Large intestine (tissue), 3 donors: Measurements from ENCODE around the gene RAE1. TPM values are rescaled to one million over a fixed set of nuclear protein-coding genes. Genes with fewer than 3 reads are reported as not detected.

ENCODE experiments used
- DNase-seq, 2 donors: peaks; one replicate each; pipeline versions ENCODE4 v3.0.0 to v3.0.0-alpha.2; 2013
- H3K27ac ChIP-seq: one replicate; pipeline ENCODE4 v1.5.1; 2013; ENCODE audit warnings: low read length
- H3K27me3 ChIP-seq: 2 replicates; pipeline ENCODE4 v1.6.1; 2013; ENCODE audit warnings: low read length; ENCODE audit not compliant: control insufficient read depth, insufficient read depth
- H3K36me3 ChIP-seq: 2 replicates; pipeline ENCODE4 v1.6.1; 2013; ENCODE audit warnings: low read length; ENCODE audit not compliant: control insufficient read depth, insufficient read depth
- H3K4me1 ChIP-seq: one replicate; pipeline ENCODE4 v1.6.1; 2013; ENCODE audit warnings: low read length; ENCODE audit not compliant: control insufficient read depth, insufficient read depth
- H3K4me3 ChIP-seq: one replicate; pipeline ENCODE4 v1.5.1; 2013; ENCODE audit warnings: low read length
- H3K9me3 ChIP-seq: one replicate; pipeline ENCODE4 v1.6.1; 2013; ENCODE audit warnings: mild to moderate bottlenecking, low read depth, low read length, moderate library complexity; ENCODE audit not compliant: control insufficient read depth
- WGBS: methylation state at CpG from one replicate; pipeline ENCODE4 v1.1.5; 2013; ENCODE audit warnings: low lambda C conversion rate; ENCODE audit not compliant: insufficient coverage; 5-methylcytosine and 5-hydroxymethylcytosine counted together
- polyA plus RNA-seq: library from polyadenylated mRNA; unstranded; fragments of 120-200 nt; gene quantifications from one replicate; pipeline ENCODE4 v1.2.1, GENCODE V29; 2013

Gene RAE1
- polyA plus RNA-seq, 1 donor, result 34.4 TPM

DNA sequence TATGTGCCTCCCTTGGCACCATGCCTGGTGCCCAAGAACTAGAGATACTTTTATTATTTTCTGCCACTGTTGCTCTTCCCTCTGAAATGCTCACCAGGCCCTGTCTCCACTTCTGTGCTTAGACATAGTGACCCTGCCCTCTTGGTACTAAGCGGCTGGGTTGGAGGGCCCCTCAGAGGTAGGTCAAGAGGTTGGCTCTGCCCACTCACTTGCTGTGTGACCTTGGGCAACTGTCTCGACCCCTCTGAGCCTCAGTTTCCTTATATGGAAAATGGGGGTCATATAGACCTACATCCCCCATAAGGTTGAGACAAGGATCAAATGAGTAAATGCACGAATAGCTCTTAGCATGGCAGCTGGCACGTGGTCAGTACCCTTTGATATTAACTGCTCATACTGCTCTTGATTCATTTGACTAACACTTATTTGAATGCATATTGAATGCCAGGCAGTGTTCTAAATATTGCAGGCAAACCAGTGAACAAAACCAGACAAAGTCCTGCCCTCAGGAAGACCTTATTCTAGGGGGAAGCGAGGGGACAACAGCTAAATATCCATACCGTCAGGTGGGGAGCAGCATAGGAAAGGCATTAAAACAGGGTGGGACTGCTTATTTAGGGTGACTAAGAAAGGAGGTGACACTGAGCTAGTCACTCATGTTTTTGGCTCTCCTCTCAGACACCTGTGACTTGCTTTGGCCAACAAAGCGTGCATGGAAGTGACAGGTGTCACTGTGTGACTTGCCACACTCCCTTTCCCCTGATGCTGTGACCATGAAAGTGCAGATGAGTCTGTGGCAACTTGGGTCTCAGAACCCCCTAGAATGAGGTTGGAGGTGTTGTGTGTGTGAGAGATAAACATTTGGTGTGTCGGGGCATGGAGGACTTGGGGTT is 35.7 kb upstream of the RAE1 start:
- Histone ChIP-seq H3K36me3 (no peaks in the 10 kb centered on the region), H3K27ac (no peak overlapping the region), H3K4me1 (no peaks in the 10 kb centered on the region), H3K4me3 (no peak overlapping the region), H3K9me3 (no peaks in the 10 kb centered on the region), H3K27me3 (peaks cover 4% of the 10 kb centered on the region)
- no peak for DNase-seq
- WGBS, result no CpG with 5 or more reads among the region's 8 CpGs

DNA sequence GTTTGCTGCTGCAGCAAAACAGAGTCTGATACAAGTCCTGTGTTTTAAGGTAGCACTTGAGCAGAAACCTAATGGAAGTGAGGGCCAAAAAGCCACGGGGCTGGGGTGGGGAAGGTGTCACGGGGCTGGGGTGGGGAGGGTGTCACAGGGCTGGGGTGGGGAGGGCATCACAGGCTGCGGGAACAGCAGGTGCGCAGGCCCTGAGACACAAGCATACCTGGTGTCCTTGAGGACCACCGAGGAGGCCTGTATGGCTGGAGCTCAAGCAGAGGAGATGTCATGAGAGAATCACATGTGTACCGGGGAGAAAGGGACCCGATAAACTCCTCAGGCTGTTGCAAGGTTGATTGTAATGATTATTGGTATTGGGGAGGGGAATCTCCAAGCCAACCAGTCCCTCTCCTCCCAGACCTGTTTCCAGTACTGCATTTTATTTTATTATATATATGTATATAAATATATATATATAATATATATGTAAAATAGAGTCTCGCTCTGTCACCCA is 35.0 kb upstream of the RAE1 start:
- H3K27ac ChIP-seq, result no peak overlapping the region
- no peaks in the 10 kb centered on the region for H3K4me1 ChIP-seq

DNA sequence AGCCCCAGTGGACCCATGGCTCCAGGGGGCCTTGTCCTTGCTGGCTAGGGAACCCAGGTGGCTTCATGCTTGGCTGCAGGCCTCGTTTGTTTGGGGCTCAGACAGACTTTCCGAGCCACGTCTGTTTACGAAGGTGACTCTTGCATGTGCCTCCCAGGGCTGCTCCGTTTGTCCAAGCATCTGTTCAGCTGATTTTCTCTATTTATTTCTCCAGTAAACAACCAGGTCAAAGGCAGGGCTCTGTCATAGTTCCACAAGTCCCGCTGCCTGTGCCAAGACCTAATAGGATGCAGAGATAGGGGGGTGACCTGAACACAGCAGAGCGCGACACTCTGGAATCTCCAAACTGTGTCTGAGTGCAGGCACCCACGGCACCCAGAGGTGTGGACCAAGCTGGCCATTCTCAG is 34.3 kb upstream of the RAE1 start:
- Histone ChIP-seq H3K36me3 (no peaks in the 10 kb centered on the region), H3K27me3 (peaks cover 4% of the 10 kb centered on the region), H3K4me1 (no peaks in the 10 kb centered on the region), H3K27ac (no peak overlapping the region), H3K9me3 (no peaks in the 10 kb centered on the region), H3K4me3 (no peak overlapping the region)
- DNase-seq, result no peak
- WGBS, result no CpG with 5 or more reads among the region's 9 CpGs

More for the DNA sequence above, 35.0 kb upstream of the RAE1 start:
- WGBS, result 100% methylated on average over 1 of the region's 8 CpGs
- Histone ChIP-seq H3K27me3 (peaks cover 4% of the 10 kb centered on the region), H3K4me3 (no peak overlapping the region), H3K36me3 (no peaks in the 10 kb centered on the region), H3K9me3 (no peaks in the 10 kb centered on the region)
- no peak for DNase-seq

DNA sequence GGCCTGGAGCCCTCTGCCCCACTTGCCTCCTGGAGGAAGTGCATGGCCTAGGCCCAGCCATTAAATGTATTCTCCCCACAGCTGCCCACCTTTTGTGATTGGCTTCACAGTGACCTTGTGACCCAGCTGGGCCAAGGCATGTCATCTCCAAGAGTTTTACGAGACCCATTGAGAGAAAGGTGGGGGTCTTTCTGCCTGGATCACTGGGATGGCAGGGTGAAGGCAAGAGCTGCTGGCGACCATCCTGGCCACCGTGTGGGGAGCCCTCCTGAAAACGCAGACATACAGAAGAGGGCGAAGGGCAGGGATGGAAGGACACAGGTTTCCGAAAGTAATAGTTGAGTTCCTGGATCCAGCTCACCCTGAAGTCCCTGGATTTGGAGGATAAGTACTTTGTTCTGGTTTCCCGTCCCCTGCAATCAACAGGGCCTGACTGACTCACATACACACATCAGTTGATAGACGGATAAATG is 33.7 kb upstream of the RAE1 start:
- no CpG with 5 or more reads among the region's 8 CpGs for WGBS
- Histone ChIP-seq H3K4me1 (no peaks in the 10 kb centered on the region), H3K4me3 (no peak overlapping the region), H3K27ac (no peak overlapping the region), H3K36me3 (no peaks in the 10 kb centered on the region), H3K27me3 (no peaks in the 10 kb centered on the region), H3K9me3 (no peaks in the 10 kb centered on the region)
- no peak for DNase-seq

DNA sequence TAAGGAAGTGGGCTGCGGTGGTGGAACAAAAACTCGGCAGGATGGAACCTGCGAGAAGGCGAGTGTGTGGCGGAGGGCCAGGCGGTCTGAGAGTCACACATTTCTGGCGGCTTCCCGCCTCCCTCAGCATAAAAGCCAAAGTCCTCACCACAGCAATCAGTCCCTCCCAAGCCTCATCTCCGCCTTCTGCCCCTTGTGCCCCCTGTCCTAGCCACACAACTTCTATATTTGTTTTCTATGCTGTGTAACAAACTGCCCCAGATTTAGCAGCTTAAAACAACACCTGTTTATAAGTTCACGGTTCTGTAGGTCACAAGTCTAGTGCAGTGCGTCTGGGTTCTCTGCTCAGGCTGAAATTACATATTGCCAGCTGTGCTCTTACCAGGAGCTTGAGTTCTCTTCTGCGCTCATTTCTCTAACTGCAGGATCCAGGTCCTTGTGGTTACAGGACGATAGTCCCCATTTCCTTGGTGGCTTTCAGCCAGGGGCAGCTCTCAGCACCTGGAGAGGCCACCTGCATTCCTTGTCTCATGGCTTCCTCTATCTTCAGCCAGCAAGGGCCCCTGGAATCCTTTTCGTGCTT is 33.2 kb upstream of the RAE1 start:
- no CpG with 5 or more reads among the region's 14 CpGs for WGBS
- Histone ChIP-seq H3K36me3 (no peaks in the 10 kb centered on the region), H3K4me3 (no peak overlapping the region), H3K27ac (no peak overlapping the region), H3K9me3 (no peaks in the 10 kb centered on the region), H3K4me1 (no peaks in the 10 kb centered on the region), H3K27me3 (no peaks in the 10 kb centered on the region)
- DNase-seq, result no peak

DNA sequence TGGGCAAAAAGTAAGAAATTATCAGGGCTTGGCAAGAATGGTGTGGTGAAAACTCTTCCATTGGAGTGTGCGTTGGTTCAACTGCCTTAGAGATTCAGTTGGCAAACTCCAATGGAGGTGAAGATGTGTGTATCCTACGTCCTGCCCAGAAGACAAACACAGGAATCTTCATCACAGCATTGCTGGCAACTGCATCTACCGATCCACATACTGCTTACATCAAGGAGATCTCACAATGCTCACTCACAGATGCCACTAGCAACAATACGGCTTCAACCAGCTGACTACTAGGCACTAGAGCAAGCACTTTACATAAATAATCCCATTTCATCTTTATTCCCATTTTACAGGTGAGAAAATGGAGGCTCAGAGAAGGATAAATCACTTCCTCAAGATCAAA is 31.5 kb upstream of the RAE1 start:
- H3K27me3 ChIP-seq, result peaks cover 2% of the 10 kb centered on the region

DNA sequence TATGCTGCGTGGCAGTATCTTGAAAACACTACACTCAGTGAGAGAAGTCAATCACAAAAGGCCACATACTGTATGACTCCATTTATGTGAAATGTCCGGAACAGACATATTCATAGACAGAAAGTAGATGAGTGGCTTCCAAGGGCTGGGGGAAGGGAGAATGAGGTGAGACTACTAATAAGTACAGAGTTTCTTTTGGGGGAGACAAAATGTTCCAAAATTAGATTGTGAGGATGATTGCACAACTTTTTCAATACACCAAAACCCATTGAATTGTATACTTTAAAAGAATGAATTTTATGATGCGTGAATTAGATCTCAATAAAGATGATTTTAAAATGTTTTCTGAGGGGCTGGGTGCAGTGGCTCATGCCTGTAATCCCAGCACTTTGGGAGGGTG is 30.7 kb upstream of the RAE1 start:
- Histone ChIP-seq H3K27me3 (peaks cover 2% of the 10 kb centered on the region), H3K36me3 (no peaks in the 10 kb centered on the region), H3K9me3 (no peaks in the 10 kb centered on the region), H3K4me3 (no peak overlapping the region), H3K27ac (no peak overlapping the region), H3K4me1 (no peaks in the 10 kb centered on the region)
- 100% methylated on average over 1 of the region's 3 CpGs for WGBS
- DNase-seq, result no peak

More for the DNA sequence above, 31.5 kb upstream of the RAE1 start:
- no CpG with 5 or more reads among the region's 4 CpGs for WGBS
- Histone ChIP-seq H3K36me3 (no peaks in the 10 kb centered on the region), H3K4me3 (no peak overlapping the region), H3K27ac (no peak overlapping the region), H3K4me1 (no peaks in the 10 kb centered on the region), H3K9me3 (no peaks in the 10 kb centered on the region)
- no peak for DNase-seq

DNA sequence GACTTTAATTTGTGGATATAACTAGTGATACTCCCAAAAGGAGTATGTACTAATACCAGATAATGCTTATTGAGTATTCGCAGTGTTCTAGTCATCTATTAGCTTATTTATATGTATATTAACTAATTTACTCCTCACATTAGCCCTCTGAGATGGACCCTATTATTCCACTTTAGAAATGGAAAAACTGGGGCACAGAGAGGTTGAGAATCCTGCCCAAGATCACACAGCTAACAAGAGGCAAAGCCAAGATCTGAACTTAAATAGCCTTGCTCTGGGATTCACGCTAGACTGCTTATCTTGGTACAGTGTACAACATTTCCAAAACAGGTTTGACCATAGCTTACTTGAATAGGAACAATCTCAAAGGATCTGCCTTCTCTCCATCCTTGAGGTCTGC is 29.9 kb upstream of the RAE1 start:
- peaks cover 2% of the 10 kb centered on the region for H3K27me3 ChIP-seq
- no CpG with 5 or more reads among the region's 2 CpGs for WGBS

DNA sequence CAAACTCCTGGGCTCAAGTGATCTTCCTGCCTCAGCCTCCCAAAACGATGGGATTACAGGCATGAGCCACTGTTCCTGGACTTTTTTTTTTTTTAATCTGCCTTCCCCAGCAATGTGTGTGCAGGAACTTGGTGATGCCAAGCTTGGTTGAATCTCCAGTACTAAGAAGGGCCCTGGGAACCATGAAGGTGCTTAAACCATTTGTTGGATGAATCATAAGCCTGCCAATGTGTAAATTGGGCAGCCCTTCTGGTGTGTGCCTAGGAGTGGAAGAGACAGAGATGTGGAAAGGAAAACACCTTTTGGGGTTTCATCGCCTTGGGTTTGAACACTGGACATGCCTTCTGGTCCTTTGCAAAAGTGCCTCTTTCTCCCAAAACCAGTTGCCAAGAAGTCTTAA is 28.6 kb upstream of the RAE1 start:
- no peaks in the 10 kb centered on the region for H3K4me1 ChIP-seq
- H3K4me3 ChIP-seq, result no peak overlapping the region
- WGBS, result 100% methylated on average over 1 of the region's 2 CpGs
- no peak overlapping the region for H3K27ac ChIP-seq
- H3K27me3 ChIP-seq, result peaks cover 2% of the 10 kb centered on the region
- H3K36me3 ChIP-seq, result no peaks in the 10 kb centered on the region
- H3K9me3 ChIP-seq, result no peaks in the 10 kb centered on the region
- no peak for DNase-seq

More for the DNA sequence above, 29.9 kb upstream of the RAE1 start:
- no peak for DNase-seq
- Histone ChIP-seq H3K4me3 (no peak overlapping the region), H3K27ac (no peak overlapping the region), H3K9me3 (no peaks in the 10 kb centered on the region), H3K36me3 (no peaks in the 10 kb centered on the region), H3K4me1 (no peaks in the 10 kb centered on the region)

DNA sequence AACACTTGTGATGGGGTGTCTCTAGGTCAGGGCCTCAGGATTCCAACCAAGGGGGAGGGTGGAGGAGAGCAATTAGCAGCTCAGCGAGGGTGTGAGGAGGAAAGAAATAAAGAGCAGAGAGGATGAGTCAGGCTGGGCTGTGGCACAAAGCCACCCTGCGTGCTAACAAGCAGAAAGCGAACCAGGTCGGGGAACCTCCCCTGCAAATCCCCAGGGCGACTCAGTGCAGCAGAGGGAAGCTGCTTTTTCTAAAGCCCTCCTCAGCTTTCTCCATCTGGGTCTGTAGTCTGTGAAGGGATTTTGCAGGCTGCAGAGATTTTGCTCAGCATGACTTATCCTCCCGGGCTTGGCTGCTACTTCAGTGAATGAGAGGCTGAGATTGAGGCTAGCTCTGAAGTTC is 28.0 kb upstream of the RAE1 start:
- Histone ChIP-seq H3K4me3 (no peak overlapping the region), H3K9me3 (no peaks in the 10 kb centered on the region), H3K4me1 (no peaks in the 10 kb centered on the region), H3K36me3 (no peaks in the 10 kb centered on the region), H3K27me3 (peaks cover 2% of the 10 kb centered on the region), H3K27ac (no peak overlapping the region)
- no CpG with 5 or more reads among the region's 6 CpGs for WGBS
- no peak for DNase-seq
